ENCODE results near the gene PTH2.

DNA sequence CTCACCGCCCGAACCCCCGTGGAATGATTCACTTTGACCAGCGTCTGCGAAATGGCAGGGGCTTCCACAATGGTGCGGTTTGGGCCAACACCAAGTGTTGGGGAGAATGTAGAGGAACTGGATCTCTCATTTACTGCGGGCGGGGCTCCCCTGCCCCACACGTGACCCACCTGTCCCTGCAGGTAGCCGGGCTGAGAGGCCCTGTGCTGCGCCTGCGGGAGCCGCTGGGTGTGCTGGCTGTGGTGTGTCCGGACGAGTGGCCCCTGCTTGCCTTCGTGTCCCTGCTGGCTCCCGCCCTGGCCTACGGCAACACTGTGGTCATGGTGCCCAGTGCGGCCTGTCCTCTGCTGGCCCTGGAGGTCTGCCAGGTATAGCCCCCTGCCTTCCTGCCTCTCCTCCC, 45.0 kb upstream of the PTH2 start:
- TF ChIP-seq, protein P1, sequence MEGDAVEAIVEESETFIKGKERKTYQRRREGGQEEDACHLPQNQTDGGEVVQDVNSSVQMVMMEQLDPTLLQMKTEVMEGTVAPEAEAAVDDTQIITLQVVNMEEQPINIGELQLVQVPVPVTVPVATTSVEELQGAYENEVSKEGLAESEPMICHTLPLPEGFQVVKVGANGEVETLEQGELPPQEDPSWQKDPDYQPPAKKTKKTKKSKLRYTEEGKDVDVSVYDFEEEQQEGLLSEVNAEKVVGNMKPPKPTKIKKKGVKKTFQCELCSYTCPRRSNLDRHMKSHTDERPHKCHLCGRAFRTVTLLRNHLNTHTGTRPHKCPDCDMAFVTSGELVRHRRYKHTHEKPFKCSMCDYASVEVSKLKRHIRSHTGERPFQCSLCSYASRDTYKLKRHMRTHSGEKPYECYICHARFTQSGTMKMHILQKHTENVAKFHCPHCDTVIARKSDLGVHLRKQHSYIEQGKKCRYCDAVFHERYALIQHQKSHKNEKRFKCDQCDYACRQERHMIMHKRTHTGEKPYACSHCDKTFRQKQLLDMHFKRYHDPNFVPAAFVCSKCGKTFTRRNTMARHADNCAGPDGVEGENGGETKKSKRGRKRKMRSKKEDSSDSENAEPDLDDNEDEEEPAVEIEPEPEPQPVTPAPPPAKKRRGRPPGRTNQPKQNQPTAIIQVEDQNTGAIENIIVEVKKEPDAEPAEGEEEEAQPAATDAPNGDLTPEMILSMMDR (IDR thresholded peaks at IDR 0.05 in 8 of 11, conservative IDR thresholded peaks at IDR 0.05 in 3 of 11) = no peak
- no peak for TF ChIP-seq POLR2A (IDR thresholded peaks at IDR 0.05)
- TF ChIP-seq POLR2AphosphoS5 (IDR thresholded peaks at IDR 0.05) = peak in 1 of 3 donors; percentile 31
